NOMO-1 treated with DMSO at 0.1 percent for 48 hours (cell line): Measurements from ENCODE around the gene TRIM8.
A peak's percentile ranks its signal among the peaks of the same experiment; 100 is the strongest.

Experiments
- DNase-seq: peaks from one replicate; lab custom pipeline; 2025; ENCODE audit not compliant: unreplicated experiment; lab: John Stamatoyannopoulos, UW

TRIM8 gene, protein sequence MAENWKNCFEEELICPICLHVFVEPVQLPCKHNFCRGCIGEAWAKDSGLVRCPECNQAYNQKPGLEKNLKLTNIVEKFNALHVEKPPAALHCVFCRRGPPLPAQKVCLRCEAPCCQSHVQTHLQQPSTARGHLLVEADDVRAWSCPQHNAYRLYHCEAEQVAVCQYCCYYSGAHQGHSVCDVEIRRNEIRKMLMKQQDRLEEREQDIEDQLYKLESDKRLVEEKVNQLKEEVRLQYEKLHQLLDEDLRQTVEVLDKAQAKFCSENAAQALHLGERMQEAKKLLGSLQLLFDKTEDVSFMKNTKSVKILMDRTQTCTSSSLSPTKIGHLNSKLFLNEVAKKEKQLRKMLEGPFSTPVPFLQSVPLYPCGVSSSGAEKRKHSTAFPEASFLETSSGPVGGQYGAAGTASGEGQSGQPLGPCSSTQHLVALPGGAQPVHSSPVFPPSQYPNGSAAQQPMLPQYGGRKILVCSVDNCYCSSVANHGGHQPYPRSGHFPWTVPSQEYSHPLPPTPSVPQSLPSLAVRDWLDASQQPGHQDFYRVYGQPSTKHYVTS

DNA sequence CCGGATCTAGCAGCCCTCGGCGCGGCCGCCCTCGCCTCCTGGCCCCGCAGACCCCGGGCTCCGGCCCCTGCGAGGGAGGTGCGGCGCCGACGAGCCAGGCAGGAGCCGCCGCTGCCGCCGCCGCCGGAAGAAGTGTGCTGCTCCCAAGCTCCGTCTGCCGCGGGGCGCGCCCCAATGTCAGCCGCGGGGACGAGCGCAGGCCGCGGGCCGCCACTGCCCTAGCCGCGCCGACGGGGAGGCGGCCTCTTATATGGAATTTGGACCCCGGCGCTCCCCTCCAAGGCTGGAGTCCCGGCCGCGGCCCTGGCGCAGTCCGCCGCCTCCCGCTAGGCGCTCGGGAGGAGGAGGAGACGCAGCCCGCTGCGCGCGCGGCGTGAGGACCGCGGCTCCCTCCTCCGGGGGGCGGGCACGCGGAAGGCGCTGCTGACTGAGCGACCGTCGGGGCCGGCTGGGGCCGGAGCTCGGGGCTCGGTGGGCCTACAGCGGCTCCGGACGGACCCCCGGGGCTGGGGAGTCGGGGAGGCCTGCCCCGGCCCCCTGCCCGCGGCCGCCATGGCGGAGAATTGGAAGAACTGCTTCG, at the start of gene TRIM8:
TRIM8 (plus strand) TSS at position 414 of the 580 bp plus-strand sequence; CDS start at position 553, 139 bp downstream.
- peak; percentile 50 for DNase-seq

DNA sequence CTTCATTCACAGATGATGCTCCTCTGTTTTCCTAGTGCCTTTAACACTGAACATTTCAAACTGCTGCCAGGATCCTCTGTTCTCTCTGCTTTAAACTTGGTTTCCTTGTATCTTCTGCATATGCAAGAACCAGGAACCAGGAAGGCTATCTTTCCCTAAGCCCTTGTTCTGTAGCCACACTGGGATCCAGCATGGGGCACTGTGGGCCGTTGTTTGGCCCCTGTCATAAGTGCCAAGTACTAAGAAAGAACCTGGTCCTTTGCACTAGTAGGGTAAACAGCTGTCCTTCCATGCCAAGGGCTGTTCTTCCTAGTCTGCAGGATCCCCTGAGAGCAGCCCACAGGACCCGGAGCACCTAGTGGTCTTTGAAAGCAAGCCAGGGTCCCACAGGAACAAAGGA, 49.0 kb upstream of the TRIM8 start:
- DNase-seq: no peak

DNA sequence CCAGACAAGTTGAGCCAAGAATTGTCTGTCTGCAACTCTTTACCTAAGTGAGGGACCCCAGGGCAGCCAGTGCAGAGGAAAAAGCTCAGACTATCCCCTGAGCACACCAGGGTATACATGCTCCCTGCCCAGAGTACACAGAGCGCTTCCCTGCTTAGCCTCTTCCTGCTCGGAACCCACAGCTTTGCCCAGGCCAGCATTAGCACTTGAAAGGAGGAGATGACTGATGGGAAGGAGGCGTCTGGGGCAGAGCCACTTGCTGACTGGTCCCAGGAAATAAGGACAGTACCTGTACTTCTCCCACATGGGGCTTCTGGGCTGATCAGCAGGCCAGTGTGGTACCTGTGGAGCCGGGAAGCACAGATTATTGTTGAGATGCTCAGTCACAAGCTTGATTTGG, 48.4 kb upstream of the TRIM8 start:
- DNase-seq: no peak

DNA sequence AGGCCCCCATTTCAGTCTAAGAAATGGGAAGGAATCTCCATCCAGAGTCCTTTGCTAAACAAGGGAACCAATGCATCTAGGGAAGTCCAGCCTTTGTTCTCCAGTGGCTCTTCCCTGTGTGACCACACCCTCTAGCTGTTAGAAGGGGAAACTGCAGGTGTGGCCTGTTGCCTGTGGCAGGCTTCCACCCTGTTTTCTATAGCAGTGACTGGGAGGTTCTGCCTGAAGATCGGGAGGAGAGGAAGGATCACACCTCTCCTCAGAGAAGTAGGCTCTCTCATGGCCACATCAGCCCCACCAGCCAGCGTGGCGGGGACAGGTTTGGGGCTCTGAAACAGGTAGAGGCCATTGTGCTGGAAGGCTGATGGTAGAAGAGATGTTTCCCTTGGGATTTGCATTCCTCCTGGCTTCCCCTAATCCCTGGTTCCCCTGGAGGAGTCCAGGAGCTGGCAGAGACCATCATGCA, 47.7 kb upstream of the TRIM8 start:
- peak; percentile 43 for DNase-seq

DNA sequence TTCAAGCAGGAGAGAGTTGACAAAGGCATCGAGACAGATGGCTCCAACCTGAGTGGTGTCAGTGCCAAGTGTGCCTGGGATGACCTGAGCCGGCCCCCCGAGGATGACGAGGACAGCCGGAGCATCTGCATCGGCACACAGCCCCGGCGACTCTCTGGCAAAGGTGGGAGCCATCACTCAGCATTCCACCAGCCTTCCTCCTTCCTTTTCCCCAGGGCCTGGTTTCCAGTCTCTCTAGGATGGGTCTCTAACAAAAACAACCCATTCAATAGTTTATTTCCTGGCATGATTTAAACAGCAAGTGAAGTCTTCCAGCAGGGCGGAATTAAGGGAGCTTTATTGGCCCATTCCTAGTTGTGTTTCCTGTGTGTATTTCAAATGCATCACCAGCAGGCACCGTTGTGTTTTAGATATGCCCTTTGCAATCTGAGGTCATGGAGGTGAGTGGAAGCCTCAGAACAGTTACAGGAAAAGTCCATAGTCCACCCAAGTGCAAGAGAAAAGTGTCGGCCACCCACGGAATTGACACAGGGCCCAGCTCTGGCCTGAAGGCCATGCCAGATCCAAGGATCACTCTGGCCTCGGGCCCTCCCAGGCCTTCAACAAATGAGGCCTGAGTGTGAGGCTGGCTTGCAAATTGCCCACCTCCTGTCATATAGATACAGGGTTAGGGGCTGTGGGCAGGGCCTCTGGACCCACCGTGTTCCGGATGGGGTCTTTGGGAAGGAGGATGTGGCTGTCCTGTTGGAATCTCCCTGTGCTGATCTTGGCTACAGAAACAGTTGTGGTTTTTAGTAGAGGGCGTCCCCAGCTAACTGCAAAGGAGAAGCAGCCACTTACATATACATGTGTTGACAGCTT, 46.9 kb upstream of the TRIM8 start:
- DNase-seq: no peak

DNA sequence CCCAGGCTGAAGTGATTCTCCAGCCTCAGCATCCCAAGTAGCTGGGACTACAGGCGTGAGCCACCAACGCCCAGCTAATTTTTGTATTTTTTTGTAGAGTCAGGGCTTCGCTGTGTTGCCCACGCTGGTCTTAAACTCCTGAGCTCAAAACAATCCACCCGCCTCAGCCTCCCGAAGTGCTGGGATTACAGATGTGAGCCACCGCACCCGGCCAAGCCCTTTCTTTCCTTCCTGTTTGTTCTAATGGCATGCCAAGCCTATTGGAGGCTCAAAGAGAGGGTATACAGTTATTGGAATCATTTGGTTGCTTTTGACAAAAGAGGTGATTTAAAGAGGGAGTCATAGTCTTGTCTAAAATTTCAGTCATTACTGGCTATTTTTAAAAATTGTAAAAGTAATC, 46.0 kb upstream of the TRIM8 start:
- DNase-seq: no peak

DNA sequence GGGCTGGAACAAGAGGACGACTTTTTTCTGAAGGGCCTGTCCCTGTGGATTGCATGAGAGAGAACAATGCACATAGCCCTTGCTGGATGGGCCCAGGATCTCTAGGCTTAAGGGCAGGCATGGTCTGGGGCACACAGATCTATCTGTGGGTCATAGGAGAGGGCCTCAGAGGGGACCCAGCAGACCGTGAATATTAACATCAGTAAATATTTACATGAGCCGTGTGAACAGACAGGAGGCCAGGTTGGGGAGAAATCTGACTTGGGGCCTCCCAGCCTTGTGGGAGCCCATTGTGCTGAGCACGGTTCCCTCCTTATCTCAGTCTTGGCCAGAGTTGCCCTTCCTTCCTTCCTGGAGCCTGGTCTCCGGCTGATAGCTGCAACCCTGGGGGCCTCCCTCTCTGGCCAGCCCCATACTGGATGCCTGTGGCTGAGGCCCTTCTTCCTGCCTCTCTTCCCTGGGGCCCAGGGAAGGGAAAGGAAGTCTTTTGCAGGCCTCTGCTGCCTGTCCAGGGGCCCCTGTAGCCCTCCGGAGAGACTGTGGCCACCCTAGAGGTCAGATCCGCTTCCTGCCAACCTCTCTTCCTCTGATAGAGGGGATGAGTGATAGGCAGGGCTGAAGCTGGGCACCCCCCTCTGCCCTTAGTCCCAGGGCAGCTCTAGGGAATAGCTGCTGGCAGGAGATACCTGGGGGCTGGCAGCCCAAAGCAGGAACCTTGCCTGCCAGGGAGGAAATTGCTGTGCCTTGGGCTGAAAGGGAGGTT, 44.5 kb upstream of the TRIM8 start:
- DNase-seq: peak; percentile 12

DNA sequence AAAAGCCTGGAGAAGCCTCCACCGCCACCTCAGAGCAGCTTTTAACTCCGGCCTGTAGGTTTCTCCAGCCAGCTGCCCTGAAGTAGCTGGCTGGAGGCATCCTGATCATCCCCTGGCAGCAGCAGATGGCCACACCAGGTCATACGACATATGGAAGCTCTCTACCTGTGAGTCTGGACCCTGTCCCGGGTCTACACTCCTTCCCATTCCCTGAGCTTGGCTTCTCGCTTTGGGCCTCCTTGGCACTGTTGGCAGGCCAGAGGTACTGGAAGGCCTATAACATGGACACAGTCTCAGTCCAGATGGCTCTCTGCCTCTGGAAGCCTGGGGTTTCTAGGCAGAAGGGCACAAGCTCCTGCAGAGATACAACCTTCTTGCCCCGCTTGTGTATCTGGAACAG, 43.5 kb upstream of the TRIM8 start:
- no peak for DNase-seq

DNA sequence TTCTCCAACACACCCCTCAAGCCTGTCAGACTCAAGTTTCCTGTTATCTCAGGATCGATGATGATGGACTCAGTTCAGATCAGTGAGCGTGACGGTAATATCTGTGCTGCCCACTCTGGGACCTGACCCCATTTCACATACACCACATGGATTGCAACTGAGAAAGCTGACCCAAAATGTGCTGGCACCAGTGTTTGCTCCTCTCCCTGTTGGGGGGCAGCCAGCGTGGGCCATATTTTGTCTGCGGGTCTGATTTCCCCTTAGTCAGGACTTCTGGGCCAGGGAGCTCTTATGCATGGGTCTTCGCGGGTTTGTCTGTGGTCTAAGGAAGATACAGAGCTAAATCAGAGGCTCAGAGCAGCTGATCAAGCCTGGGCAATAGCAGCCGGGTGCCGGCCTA, 42.6 kb upstream of the TRIM8 start:
- no peak for DNase-seq

DNA sequence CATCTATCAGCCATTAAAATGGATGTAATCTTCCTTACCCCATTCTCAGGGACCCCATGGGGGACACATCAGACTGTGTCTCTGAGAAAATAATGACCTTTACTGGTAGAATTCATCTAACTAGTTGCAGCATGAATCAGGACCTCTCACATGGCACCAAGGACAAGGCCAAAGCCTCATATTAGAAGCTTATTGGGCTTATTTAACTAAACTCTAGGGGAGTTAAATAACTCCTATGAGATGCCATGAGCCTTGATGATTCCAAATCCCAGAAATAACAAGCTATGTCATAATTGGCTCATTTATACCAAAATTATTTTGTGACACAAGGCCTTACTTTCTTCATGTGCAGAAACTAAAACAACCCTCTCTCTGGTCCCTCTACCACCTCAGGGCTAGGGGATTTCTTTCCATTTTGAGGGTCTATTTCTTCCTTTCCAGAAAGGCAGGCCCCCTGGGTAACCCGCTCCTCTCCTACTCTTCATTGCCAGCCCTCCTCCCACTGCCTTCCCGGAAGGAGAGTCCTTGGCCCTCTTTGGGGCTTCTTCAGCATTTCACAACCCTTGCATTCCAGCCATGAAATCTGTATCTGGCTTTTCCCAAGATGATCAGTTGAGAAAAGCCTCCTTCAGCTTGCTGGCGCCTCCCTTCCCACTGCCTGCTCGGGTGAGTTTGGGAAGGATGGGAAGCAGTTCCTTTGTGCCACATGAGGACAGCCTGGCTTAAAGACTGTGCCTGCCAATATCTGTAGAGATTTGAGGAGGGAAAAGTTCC, 41.8 kb upstream of the TRIM8 start:
- no peak for DNase-seq

DNA sequence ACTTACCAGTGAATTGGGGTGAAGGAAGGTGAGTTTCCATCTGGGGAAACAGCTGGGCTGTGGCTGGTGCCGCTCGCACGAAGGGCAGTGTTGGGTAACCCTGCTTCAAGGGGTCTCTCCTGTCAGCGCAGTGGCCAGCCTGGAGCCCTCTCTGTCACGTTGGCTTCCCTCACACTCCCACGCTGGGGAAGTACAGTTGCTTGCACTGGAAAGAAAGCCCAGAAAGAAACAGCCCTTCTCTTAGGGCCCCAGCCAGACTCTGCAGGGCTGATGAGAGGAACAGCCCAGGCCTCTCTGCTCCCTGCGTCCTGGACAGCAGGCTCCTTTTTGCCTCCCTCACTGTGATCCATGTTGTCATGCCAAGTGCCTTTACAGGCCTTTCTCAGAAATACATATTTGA, 40.3 kb upstream of the TRIM8 start:
- peak; percentile 3 for DNase-seq

DNA sequence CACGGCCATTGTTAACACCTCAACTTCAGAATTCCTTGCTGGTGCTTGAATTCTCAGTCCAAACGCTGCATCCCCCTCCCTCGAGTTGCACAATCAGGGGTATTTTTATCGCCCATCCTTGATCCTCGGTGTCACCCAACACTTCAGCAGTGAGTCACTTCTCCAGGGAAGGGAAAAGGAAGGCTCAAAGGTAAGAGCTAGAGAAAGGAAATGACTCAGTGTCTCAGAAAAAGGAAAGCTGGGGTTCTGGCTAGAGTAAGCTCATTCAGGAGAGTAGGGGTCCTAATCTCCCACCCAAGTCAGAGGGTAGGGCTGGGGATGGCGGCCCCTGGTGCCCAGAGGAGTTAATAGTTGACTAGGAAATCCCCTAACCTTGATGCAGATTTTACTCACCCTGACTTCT, 39.8 kb upstream of the TRIM8 start:
- DNase-seq: no peak

DNA sequence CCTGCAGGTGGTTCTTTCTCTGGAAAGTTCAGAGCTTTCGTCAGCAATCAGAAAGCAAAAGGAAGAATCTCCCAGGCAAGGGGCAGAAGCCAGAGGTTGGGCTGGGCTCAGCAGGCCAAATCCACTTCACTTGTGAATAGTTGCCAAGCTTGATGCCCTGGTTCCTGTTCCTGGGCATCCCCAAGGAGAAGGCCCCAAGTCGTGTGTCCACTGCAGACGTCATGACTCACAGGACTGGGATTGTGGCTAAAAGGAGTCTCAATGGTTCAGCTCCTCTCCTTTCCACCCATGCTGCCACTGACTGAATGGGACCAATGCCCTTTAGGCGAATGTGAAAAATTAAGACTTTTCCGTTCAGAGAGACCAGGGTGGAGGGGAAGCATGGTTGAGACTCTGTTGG, 38.6 kb upstream of the TRIM8 start:
- no peak for DNase-seq

DNA sequence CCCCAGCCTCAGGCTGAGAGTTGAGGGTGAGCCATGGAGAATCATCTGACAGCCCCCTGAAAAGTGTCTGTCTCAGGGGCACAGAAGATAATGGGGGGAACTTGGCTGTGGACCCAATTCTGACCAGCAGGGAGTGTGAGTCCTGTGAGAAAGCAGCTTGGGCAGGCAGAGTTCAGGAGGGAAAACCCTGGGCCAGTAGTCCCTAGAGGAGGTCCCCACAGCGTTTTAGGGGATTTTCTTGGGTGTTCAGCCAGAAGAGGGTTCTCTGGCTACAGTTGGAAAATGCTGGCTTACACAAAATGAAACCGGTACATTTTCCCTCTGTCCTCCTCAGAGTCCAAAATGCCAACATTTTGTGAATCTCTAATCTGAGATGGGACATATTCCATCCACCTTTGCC, 35.8 kb upstream of the TRIM8 start:
- DNase-seq: peak; percentile 6

DNA sequence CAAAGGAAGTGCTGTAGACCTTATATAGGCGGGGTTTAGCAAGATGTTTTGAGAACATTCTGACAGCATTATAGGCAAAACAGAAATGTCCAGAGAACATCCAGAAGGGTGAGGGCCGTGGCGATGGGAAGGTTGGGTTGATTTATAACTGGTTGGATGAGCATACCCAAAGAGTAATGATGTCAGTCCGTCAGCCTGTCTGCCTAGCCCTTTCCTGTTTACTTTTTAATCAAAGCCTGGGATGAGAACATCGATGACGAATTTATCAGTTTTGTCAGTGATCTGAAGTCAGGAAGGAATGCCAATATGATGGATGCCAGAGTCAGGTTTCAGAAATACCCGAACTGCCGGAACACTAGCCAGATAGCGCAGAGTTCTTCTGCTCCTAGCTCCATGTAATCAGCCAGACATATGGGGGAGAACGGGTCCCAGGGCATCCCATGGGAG, 33.8 kb upstream of the TRIM8 start:
- DNase-seq: no peak

DNA sequence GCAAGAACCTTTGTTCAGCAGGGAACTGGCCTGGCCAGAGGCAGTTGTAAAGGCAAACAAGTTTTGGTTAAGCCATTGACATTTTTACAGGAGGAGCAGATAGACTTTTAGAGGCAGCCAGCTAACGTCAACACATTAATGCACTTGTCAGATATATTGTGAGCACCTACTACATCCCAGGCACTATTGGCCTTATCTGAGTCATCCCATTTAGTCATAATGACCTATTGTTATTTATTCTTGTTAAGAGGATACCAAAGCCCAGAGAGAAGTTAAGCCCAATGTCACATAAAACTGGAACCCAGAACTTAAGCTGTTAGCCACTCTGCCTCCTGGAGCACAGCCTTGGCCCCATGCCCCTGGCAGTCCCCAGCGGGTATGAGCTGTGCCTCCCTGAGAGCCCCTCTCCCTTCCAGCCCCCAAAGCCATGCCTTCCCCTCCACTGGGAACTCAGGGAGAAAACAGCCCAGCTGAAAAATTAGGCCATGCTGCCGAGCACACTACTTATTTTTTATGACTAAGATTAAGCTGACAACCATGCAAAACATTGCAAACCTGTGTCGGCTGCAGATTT, 32.7 kb upstream of the TRIM8 start:
- no peak for DNase-seq

DNA sequence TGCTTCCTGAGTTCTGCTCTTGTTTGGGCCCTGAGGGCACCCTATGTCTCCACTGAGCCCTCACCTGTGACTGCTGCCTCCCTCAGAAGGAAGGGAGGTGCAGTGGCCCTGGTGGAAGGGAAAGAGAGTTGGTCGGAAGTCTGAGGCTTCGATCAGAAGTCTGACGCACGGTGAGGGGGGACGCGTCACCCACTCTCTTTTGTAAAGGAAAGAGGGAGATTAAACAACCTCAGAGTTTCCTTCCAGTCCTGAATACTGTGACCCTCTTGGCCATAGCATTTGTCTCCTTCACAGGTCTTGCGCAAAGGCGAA, 31.4 kb upstream of the TRIM8 start:
- DNase-seq: no peak

DNA sequence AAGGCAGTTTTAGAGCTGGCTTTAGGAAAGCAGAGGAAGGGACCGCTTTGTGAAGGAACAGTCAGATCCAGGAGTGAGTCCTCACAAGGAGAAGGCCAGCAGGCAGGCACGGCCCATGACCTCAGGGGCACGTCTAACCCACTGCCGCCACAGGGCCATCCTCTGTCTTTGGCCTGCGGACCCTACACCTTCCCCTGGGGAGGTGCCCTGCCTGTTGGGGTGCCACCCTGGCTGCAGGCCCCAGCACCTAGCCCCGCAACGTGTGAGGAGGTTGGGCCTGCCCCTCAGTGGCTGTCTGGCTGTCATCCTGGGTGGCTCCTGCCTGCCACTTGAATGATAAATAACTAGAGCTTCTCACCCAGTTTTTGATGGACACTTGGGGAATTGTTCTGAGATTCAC, 31.0 kb upstream of the TRIM8 start:
- no peak for DNase-seq

DNA sequence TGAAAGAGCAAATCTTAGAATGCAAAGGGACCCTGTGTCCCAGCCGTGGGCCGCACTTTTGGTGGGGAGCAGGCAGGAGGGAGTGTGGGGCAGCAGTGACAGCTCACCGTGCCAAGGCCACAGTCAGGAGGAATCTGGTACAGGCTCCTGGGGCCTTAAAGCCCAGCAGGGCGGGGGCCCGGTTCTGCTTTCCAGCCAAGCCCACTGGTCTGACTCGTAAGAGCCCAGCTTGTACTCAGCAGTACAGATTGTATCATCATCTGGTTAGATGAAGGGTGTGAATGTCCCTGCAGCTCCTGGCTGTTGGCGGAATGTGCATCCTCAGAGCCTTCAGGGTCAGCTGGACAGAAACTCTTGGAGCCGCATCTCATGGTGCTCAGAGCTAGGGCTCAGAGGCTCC, 30.5 kb upstream of the TRIM8 start:
- DNase-seq: no peak

DNA sequence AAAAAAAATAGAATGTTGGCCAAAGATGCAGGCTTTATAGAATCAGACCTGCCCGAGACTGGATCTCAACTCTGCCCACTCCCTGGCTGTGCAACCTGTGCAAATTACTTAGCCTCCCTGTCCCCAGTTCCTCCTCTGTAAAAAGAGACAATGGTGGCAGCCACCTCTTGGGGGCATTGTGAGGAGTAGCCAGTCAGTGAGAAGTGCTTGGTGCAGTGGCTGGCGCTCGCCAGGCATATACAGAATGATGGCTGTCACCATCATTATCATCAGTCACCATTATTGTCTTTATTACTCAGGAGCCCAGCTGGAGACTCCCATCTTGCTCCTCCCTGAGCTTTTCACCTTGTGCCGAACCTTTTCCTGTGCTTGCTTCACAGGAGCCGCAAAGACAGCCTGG, 29.4 kb upstream of the TRIM8 start:
- no peak for DNase-seq
